RPMI7951 (cell line): Measurements from ENCODE around the gene DYNC2LI1. TPM values are rescaled to one million over a fixed set of nuclear protein-coding genes. Genes with fewer than 3 reads are reported as not detected.

Experiments
- DNase-seq: peaks from one replicate; pipeline ENCODE4 v3.0.0-alpha.2; 2012; ENCODE audit warnings: low read depth
- total RNA-seq: library from RNA; depleted of rRNA; stranded (reverse); fragments of >200 nt; shearing (Covaris generic); gene quantifications from 2 replicates; pipeline ENCODE4 v1.2.3, GENCODE V29; 2014

The DYNC2LI1 gene
- total RNA-seq, 1 experiment from 2014 or later, result 27.4 TPM

DNA sequence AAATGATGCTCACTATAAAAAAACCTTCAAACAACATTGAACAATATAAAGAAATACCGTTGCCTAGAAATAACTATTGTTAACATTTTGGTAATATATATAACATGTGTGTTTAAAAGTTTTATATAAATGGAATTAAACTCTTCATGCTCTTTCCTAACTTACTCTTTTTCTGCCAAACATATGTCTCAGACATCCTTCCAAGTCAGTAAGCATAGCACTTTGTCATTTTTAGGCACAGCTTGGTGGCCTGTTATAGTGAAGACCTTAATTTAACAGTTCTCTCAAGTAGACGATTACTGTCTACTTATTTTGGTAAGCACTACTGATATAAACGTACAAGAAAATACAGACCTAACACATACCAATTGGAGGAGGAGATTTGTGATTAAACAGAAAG lies 40.9 kb downstream of the DYNC2LI1 start:
- DNase-seq, result no peak

- peak; percentile 59 for DNase-seq
Observed at GRCh38 chr2:43818761-43819160, 44.9 kb downstream of the DYNC2LI1 start.

- DNase-seq, result no peak
Observed at GRCh38 chr2:43819491-43820163, 45.8 kb downstream of the DYNC2LI1 start.

GRCh38 chr2:43822839-43823238 lies 49.0 kb downstream of the DYNC2LI1 start:
- no peak for DNase-seq

DNA sequence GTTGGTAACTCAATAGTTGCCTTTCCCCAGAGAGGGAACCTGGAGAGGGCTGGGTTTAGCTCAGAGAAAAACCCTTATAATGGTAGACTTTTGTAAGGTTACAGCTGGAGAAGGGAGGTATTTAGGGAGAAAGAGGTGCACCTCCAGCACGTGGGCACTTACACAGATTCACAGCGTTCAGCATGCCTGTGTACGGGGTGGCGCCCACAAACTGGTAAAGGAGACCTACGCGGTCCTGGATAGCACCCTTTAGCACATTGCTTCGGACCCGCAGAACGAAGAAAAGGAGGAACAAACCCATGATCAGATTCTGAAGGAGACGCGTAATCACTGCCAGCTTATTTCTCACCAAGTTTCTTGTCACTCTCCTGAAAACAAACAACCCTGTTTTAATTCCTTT lies 49.9 kb downstream of the DYNC2LI1 start:
- DNase-seq, result no peak

DNA sequence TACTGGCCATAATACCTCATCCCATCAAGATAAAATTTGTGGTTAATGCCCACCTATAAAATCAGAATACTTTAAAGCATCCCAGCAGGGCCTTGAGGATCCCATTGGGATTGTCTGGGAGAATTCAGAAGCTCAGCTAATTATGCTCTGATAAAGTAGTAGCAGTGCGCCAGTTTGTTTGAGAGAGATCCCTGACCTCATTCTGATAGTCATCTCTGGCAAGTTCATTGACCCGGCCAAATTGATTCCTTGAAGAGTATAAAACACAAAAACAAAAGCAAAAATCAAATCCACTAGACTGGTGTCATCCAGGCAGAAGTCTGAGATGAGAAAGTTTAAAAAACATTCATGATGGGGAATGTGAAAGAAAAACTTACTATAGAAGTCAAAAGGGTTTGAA lies 50.7 kb downstream of the DYNC2LI1 start:
- no peak for DNase-seq

DNA sequence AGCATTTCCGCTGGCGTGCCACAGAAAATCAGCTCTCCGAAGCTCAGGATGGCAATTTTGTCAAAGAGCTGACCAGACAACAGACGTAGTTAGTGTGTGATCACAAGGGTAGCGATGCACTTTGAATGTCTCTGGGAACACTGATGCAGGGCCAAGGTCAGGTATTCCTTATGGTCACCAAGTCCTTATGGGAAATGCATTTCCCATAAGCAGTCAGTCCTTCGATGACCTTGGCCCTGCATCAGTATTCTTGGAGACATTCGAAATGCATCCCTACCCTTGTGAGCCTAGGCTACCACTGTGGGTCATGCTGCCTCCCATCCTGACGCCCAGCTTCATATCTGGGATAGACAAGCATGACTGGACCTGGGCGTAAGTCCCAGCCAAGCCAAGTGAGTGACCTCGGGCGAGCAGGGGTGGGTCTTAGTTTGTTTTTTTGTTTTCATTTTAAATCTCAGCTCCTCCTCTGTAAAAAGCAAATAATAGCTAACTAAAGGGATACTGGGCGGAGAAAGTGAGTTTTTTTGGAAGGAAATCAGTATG lies 51.2 kb downstream of the DYNC2LI1 start:
- no peak for DNase-seq

DNA sequence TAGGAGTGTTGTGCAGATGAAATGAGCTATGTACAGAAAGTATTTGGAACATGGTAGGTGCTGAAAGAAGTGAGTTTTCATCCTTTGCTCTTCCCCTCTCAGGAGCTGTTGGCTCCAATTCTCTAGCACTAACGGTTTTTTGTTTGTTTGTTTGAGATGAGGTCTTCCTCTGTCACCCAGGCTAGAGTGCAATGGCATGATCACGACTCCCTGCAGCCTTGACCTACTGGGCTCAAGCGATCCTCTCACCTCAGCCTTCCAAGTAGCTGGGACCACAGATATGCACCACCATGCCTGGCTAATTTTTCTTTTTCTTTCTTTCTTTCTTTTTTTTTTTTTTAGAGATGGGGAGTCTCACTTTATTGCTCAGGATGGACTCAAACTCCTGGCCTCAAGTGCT lies 52.0 kb downstream of the DYNC2LI1 start:
- no peak for DNase-seq

GRCh38 chr2:43826305-43827250 lies 52.7 kb downstream of the DYNC2LI1 start:
- DNase-seq, result no peak

- no peak for DNase-seq
Observed at GRCh38 chr2:43831543-43832294, 57.9 kb downstream of the DYNC2LI1 start.

GRCh38 chr2:43832457-43832856 lies 58.6 kb downstream of the DYNC2LI1 start:
- DNase-seq, result no peak

DNA sequence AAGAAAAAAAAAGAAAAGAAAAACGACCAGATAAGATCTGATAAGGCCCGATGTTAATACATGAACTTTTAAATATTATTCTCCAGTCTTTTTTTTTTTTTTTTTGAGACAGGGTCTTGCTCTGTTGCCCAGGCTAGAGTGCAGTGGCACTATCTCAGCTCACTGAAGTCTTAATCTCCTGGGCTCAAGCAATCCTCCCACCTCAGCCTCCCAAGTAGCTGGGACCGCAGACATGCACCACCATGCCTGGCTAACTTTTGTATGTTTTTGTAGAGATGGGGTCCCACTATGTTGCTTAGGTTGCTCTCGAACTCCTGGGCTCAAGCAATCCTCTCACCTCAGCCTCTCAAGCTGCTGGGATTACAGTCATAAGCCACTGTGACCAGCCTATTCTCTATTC lies 63.2 kb downstream of the DYNC2LI1 start:
- no peak for DNase-seq

DNA sequence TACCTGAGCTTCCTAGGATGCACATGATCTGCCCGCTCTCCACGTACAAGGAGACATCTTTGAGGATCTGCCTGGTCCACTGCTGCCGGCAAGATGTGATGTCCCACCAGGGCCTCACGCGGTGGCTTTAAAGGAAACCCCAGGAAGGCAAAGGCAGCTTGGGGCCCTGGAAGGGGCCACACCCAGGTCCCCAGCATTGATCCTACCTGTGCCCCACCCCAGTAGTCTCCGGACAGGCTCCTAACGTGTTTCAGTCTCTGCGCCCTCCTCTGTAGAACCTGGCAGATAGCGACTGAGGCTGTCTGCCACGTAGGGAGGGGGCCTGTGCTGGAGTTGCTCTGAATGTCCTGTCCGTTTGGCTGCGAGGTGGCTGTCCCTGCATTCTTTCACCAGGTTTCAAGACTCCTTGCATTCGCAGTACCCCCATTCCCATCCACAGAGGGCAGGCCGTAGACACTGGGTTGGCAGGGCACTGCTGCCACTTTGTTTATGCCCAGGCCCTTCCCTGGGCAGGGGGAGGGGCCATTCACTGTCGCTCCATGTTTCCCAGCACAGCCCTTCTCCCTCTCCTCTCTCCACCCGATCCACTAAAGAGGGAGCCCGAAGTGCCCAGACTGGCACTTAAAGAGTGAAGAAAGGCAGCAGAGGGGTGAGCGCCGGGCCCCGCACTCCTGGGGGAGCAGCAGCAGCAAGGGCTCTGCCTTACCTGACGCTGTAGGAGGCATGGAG lies 64.2 kb downstream of the DYNC2LI1 start:
- DNase-seq, result no peak

- DNase-seq, result no peak
Observed at GRCh38 chr2:43838560-43839267, 64.9 kb downstream of the DYNC2LI1 start, which contains the start of the genes ABCG5 and ABCG8. Gene ABCG5 (minus strand): TSS chr2:43838839. CDS start chr2:43838679, 160 bp downstream. Gene ABCG8 (plus strand): TSS chr2:43838971. CDS start chr2:43839054, 83 bp downstream.

GRCh38 chr2:43839776-43840564 lies 66.1 kb downstream of the DYNC2LI1 start:
- DNase-seq, result no peak

GRCh38 chr2:43840965-43841364 lies 67.1 kb downstream of the DYNC2LI1 start:
- DNase-seq, result peak; percentile 35

- no peak for DNase-seq
Observed at GRCh38 chr2:43841949-43842865, 68.4 kb downstream of the DYNC2LI1 start.

- no peak for DNase-seq
Observed at GRCh38 chr2:43842866-43843226, 69.0 kb downstream of the DYNC2LI1 start.

DNA sequence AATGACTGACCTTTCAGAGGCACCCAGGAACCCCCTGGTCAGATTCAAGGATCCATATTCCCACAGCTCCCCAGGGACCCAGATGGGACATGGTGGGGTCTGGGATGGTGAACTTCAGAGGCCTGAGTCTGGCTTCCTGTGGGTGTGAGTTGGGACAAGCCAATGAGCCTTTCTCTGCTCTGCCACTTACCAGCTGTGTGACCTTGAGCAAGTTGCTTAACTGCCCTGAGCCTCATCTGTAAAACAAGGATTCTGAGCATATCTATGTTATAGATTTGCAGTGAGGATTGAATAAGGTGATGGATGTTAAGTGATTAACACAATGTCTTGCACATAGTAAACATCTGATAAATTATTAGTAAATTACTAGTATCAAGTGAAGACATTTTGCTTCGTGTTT lies 71.3 kb downstream of the DYNC2LI1 start:
- DNase-seq, result no peak
